IgD-negative memory B cell (primary cell): Measurements from ENCODE around the gene PAPOLB. TPM values are rescaled to one million over a fixed set of nuclear protein-coding genes. Genes with fewer than 3 reads are reported as not detected.

ENCODE experiments used
- H3K27ac Mint-ChIP-seq, 3 donors: one replicate each; pipeline ENCODE4 v1.8.0; 2020 to 2022; ENCODE audit warnings: mild to moderate bottlenecking in 3 of 3, mixed read lengths in 3 of 3, moderate library complexity in 1 of 3
- H3K27me3 Mint-ChIP-seq: one replicate; pipeline ENCODE4 v1.8.0; 2021; ENCODE audit warnings: mixed read lengths
- H3K36me3 Mint-ChIP-seq: one replicate; pipeline ENCODE4 v1.8.0; 2020; ENCODE audit warnings: mild to moderate bottlenecking, mixed read lengths
- H3K4me1 Mint-ChIP-seq, 3 donors: one replicate each; pipeline ENCODE4 v1.8.0; 2020 to 2022; ENCODE audit warnings: mixed read lengths in 3 of 3, mild to moderate bottlenecking in 1 of 3
- H3K4me3 Mint-ChIP-seq, 4 donors: one replicate each; pipeline ENCODE4 v1.8.0; 2020 to 2022; ENCODE audit warnings: mild to moderate bottlenecking in 4 of 4, mixed read lengths in 4 of 4, moderate library complexity in 3 of 4
- H3K9me3 Mint-ChIP-seq, 3 donors: one replicate each; pipeline ENCODE4 v1.8.0; 2020 to 2021; ENCODE audit warnings: mixed read lengths in 3 of 3, mild to moderate bottlenecking in 1 of 3
- polyA plus RNA-seq: library from polyadenylated mRNA; unstranded; fragments of 300-500 nt; fragmentation: Illumina TruSeq; gene quantifications from one replicate; pipeline ENCODE4 v1.2.3, GENCODE V29; 2021

Gene PAPOLB
- polyA plus RNA-seq, 1 donor from 2014 or later = not detected

DNA sequence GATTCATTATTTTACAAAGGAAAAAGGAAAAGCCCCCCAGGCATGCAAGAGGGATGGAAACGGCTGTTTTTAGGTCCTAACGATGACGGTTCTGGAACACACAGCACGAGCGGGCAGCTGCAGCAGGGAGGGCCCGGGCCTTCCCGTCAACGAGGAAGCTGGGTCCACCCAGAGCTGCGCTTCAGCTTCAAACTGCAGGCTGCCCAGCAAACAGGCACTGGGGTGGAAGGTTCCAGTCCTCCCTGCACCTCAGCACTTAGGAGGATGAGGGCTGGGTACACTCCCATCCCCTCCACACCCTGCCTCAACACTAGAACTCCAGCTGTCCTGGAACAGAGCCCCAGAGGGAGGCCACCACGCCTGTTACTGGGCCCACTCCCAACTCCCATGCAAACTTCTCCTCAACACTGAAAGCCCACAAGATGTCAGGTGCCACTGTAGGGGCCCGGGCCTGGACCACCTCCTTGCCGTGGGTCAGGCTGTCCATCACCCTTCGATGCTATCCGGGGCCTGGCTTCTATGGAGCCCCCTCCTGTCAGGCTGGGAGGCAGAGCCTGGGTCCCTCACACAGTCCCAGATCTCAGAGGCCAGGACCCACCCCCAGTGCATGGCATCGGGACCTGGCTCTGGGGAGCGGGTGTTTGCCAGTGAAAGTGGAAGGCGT lies 33.0 kb downstream of the PAPOLB start:
- Mint-ChIP-seq H3K4me3 (no peak overlapping the region), H3K27ac (no peak overlapping the region), H3K36me3 (no peaks in the 10 kb centered on the region), H3K4me1 (peaks cover 0 to 2% (median 0%) of the 10 kb centered on the region in 3 donors), H3K27me3 (peaks cover 5% of the 10 kb centered on the region), H3K9me3 (peaks cover 0 to 1% (median 0%) of the 10 kb centered on the region in 3 donors)

DNA sequence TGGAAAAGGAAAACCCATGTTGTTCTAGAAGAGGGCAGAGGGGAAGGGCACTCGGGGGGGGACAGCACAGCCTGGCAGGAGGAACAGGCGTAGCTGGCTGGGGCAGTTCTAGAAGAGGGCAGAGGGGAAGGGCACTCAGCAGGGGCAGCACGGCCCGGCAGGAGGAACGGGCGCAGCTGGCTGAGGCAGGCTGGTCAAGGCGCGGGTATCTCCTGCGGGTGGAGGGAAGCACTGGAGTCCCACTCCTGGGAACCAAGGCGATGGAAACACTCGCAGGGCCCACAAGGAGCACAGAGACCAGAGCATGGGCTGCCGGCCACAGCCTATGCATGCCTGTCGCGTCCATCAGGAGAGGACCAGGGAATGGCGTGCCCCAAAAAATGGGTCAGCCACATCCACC lies 36.7 kb downstream of the PAPOLB start:
- Mint-ChIP-seq H3K27ac (no peak overlapping the region), H3K4me3 (no peak overlapping the region), H3K36me3 (no peaks in the 10 kb centered on the region)

DNA sequence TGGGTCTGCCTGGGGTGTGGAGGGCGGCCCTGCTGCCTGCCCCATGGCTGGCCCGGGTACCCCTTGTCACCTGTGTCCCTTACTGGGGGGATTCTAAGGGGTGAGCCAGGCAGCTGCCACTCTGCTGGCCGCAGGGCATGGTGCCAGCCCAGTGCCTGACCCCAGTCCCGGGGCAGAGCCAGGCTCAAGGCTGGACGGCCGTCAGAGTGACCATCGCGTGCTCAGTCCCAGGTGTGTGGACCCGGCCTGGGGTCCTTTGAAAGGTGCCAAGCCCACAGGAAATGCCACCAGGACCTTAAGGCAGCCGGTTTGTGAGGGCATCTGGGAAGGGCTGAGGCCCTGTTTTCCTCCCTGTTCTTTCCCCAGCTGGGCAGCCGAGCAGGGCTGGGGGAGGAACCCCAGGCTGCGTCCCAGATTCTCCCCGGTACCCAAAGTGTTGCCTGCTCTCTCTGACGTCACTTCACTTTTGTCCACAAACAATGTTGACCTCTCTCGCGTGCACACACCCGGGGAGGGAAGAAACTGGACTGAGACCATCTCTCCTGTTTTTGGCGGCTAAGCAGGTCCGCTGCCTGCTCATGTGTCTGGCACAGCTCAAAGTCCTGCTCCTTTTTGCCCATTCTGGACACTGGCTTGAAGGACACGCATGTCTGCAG lies 37.6 kb downstream of the PAPOLB start:
- no peak overlapping the region for H3K27ac Mint-ChIP-seq
- no peaks in the 10 kb centered on the region for H3K4me1 Mint-ChIP-seq
- no peaks in the 10 kb centered on the region for H3K36me3 Mint-ChIP-seq
- no peak overlapping the region for H3K4me3 Mint-ChIP-seq
- peaks cover 8% of the 10 kb centered on the region for H3K27me3 Mint-ChIP-seq
- peaks cover 0 to 1% (median 0%) of the 10 kb centered on the region in 3 donors for H3K9me3 Mint-ChIP-seq

More for the DNA sequence above, 36.7 kb downstream of the PAPOLB start:
- Mint-ChIP-seq H3K27me3 (peaks cover 6% of the 10 kb centered on the region), H3K9me3 (peaks cover 0 to 1% (median 0%) of the 10 kb centered on the region in 3 donors), H3K4me1 (no peaks in the 10 kb centered on the region)

DNA sequence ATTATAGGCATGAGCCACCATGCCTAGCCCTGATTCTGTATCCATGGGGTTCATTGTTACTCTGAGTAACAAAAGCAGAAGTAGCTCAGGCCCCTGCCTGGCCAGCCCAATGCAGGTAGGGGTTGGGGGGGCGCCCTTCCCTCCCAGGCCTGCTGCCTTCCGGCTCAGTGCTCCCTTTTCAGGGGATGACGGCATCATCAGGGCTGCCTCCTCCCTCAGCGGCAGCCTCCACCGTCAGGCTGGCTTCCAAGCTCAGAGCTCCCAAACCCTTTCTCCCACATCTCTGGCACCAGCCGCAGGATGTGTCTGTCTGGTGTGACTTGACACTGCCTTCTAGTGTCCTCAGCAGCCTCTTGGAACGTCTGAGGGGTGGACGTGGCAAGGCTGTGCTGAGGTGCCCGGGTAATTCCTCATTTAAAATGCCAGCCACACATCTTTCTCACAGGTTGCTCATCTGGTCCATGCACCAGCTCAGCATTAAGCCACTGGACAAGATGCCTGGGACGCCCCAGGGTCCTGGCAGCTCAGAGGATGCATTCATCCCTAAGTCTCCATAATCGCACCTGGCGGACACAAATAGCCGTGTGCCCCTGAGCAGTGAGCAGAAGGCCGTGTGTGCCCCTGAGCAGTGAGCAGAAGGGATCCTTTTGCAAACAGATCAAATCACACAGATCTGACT lies 38.2 kb downstream of the PAPOLB start:
- Mint-ChIP-seq H3K4me3 (no peak overlapping the region), H3K9me3 (peaks cover 0 to 1% (median 0%) of the 10 kb centered on the region in 3 donors), H3K27ac (no peak overlapping the region), H3K4me1 (no peaks in the 10 kb centered on the region), H3K27me3 (peaks cover 9% of the 10 kb centered on the region), H3K36me3 (no peaks in the 10 kb centered on the region)

DNA sequence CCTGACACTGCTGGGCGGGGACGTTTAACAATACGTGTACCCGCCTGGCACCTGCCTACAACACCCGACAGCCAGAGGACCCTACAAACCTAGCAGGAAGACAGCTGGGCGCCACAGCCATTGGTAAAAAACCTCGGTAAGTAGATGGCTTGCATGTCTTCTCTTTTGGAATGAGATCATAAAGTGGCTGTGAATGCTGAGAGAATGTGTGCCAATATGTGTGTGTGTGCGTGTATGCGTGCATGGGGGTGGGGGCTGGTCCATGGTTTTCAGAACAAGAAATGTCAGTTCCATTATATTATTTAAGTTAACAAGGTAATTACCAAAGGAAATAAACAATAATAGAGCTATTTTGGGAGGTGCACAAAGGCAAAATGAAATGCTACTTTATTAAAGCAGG lies 39.2 kb downstream of the PAPOLB start:
- H3K4me1 Mint-ChIP-seq = no peaks in the 10 kb centered on the region

DNA sequence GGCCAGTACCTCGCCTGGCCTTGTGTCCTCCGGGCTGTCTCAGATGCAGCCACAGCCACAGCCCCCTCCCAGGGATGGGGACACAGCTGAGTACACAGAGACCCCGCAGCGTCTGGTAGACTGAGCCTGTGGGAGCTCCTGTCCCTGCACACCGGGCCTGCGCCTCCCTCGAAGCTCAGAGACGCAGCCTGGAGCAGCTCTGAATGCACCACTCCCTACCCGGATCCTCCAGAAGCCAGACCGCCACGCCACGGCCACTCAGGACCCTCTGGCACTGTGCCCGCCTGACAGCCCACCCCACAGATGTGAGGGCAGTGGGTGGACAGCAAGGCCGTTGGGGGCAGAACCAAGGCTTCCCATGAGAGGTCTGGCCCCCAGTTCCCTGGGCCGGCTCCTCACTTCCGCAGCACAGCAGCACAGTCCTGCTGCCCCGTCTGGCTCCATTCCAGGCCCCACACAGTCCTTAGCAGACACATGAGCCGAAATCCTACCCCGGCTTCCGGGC lies 40.8 kb downstream of the PAPOLB start:
- H3K4me1 Mint-ChIP-seq = no peaks in the 10 kb centered on the region
- H3K27me3 Mint-ChIP-seq = peaks cover 11% of the 10 kb centered on the region
- peaks cover 0 to 1% (median 0%) of the 10 kb centered on the region in 3 donors for H3K9me3 Mint-ChIP-seq
- no peak overlapping the region for H3K27ac Mint-ChIP-seq
- H3K4me3 Mint-ChIP-seq = no peak overlapping the region
- no peaks in the 10 kb centered on the region for H3K36me3 Mint-ChIP-seq

More for the DNA sequence above, 39.2 kb downstream of the PAPOLB start:
- Mint-ChIP-seq H3K27ac (no peak overlapping the region), H3K9me3 (peaks cover 0 to 1% (median 0%) of the 10 kb centered on the region in 3 donors), H3K36me3 (no peaks in the 10 kb centered on the region), H3K27me3 (peaks cover 9% of the 10 kb centered on the region), H3K4me3 (no peak overlapping the region)

DNA sequence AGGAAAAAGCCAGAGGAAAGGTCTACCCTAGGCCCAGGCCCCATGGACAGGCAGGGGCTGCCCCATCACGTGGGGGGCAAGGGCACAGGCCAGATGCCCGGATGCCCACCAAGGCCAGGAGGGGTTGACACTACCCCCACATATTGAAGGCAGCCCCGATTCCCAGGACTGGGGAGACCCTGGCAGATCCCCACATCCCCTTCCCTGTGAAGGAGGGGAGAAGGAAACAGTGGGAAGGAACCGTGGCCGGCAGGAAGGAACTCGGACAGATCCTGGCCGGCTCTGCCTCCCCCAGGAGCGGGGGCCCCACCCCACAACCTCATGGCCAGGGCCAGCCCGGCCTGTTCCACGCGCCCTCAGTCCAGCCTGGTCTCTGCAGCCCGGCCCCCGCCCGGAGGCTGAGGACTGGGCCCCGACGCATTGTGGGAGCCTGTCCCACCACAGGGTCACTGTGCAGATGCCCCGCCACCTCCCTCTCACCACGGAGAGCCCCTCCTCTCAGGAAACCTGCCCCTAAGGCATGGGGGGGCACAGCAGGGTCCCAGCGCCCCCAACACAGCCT lies 41.3 kb downstream of the PAPOLB start:
- peaks cover 11% of the 10 kb centered on the region for H3K27me3 Mint-ChIP-seq
- no peaks in the 10 kb centered on the region for H3K4me1 Mint-ChIP-seq
- H3K4me3 Mint-ChIP-seq = no peak overlapping the region
- no peaks in the 10 kb centered on the region for H3K9me3 Mint-ChIP-seq
- no peaks in the 10 kb centered on the region for H3K36me3 Mint-ChIP-seq
- no peak overlapping the region for H3K27ac Mint-ChIP-seq

DNA sequence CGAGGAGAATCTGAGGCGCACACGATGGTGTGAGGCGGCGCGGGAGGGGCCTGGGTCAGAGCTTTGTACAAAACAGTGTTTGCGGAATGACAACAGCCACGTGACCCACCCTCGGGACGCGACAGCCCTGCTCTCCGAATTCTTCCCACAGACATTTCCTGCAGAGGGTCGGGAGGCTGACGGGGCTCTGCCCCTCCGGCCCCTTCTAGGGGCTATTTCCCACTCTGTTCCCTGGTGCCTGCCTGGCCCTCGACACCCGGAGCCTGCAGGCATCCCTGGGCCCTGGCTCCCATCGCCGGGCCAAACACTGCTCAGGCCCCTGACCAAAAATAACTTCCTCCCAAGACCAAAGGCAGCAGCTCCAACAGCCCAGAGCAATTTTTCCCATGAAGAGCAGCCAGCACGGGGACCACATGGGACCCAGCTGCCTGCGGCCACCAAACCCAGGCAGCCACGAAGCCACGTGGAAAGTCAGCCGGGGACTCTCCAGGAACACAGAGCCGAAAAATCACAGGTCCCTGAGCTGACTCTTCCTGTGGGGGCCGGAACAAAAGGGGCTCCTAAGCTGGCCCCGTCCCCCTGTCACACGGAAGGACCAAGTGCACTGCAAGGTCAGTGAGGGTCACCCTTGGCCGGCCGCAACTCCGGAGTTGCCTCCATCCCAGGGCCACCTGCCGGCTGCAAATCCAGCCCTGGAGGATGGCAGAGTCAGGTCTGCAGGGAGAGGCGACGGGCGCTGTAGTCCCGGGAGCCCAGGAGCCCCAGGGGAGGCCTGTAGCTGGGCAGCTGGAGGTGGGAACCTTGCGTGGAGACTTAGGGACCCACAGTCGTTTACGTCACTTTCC lies 42.0 kb downstream of the PAPOLB start:
- Mint-ChIP-seq H3K4me1 (no peaks in the 10 kb centered on the region), H3K4me3 (no peak overlapping the region), H3K9me3 (no peaks in the 10 kb centered on the region), H3K27ac (no peak overlapping the region), H3K36me3 (no peaks in the 10 kb centered on the region), H3K27me3 (peaks cover 13% of the 10 kb centered on the region)

DNA sequence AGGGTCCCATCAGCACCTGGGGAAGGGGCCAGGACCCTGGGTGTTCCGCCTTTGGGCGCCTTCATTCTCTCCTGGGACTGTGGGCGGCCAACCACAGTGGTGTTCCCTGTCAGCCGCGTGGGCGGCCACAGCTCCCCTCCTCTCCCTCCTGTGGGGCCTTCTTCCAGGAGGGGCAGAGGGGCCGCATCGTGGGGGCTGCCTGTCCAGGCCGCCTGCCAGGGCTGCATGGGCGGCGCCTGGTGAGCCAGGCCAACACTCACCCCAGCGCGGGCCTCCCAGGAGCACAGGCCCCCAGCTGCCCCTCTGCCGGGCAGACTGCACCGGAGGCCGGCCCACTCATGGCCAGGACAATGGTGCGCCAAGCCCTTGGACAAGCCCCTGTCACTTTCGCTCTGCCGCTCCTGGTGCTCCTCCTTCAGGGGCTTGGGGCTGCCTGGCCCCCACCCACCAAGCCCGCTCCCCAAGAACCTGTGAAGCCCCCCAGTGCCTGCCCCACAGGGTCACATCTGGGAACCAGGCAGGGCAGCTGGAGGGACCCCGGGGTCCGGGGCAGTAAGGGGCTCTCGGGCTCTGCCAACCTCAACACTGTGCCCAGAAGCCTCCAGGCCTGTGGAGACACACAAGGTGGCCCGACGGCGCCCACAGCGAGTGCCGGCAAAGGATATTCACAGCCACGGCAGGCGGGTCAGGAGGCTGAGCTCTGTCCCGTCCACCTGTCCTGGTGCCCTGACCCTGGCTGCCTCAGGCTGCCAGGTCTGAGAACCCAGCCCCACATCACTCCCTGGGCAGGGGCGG lies 43.6 kb downstream of the PAPOLB start:
- H3K27me3 Mint-ChIP-seq = peaks cover 24% of the 10 kb centered on the region
- H3K27ac Mint-ChIP-seq = no peak overlapping the region
- H3K36me3 Mint-ChIP-seq = peaks cover 3% of the 10 kb centered on the region
- H3K4me3 Mint-ChIP-seq = no peak overlapping the region
- no peaks in the 10 kb centered on the region for H3K4me1 Mint-ChIP-seq
- peaks cover 0 to 2% (median 0%) of the 10 kb centered on the region in 3 donors for H3K9me3 Mint-ChIP-seq

DNA sequence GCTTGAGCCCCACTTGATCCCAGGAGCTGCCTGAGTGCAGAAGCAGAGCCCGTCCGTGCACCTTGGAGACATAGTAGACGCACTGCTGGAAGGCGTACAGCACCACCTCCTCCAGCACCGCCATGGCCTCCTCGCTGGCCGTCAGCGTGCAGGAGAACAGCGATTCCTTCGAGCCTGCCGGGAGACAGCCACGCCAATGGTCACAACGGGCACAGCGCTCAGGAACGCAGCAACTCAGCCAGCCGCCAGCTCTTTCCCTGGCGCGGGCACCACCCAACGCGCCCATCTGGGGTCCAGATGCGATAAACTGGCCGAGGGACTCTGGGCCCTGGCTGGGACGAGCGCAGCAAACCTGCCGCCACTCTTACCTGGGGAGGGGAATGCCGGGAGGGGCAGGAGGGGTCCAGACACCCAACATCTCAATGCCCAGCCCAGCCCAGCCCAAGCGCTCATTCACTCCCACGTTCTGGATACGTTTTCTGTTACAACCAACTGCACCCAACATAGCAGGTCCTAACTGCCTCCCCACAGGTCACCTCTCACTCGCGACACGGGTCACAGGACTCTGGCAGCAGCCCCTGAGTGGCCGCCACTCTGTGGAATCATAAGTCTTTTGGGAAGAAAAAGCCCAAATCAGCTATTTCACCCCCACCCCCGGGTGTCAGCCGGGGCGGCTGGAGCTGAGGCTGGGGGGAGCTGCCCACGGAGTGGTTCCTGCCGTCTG lies 44.5 kb downstream of the PAPOLB start:
- Mint-ChIP-seq H3K27me3 (peaks cover 30% of the 10 kb centered on the region), H3K36me3 (peaks cover 4% of the 10 kb centered on the region), H3K4me1 (peaks cover 0 to 1% (median 0%) of the 10 kb centered on the region in 3 donors), H3K27ac (no peak overlapping the region), H3K9me3 (peaks cover 2 to 6% (median 2%) of the 10 kb centered on the region in 3 donors), H3K4me3 (no peak overlapping the region)

DNA sequence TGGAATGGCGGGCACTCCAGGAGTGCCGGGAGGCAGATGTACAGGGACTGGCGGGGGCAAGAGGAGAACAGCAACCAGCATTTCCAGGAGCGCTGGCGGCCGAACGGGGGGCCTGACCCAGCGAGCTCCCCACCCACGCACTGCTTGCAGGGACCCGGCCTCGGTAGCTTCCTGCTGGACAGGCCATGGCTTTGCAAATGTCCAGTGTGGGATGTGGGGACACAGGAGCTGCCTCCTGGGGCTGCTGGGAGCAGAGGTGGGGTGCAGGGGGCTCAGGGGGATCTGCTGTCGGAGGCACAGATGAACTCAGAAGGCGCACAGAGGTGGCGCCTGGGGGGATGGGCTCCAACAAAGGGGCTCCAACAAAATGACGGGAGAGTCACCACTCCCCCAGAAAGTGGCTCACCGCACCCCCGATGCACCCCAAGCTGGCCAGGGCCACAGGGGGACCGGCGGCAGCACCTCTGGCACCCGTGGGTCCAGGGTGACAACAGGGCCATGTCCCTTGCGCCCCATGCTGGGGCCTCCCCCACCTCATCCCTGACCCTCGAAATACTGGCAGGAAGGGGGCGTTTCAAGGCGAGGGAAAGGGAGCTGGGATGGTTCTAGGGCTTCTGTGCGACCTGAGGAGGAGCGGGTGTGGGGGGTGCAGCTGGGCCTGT lies 45.3 kb downstream of the PAPOLB start:
- H3K4me3 Mint-ChIP-seq = no peak overlapping the region
- peaks cover 2 to 6% (median 2%) of the 10 kb centered on the region in 3 donors for H3K9me3 Mint-ChIP-seq
- H3K27me3 Mint-ChIP-seq = peaks cover 27% of the 10 kb centered on the region
- H3K4me1 Mint-ChIP-seq = peaks cover 0 to 1% (median 0%) of the 10 kb centered on the region in 3 donors
- H3K36me3 Mint-ChIP-seq = peaks cover 4% of the 10 kb centered on the region
- H3K27ac Mint-ChIP-seq = no peak overlapping the region

DNA sequence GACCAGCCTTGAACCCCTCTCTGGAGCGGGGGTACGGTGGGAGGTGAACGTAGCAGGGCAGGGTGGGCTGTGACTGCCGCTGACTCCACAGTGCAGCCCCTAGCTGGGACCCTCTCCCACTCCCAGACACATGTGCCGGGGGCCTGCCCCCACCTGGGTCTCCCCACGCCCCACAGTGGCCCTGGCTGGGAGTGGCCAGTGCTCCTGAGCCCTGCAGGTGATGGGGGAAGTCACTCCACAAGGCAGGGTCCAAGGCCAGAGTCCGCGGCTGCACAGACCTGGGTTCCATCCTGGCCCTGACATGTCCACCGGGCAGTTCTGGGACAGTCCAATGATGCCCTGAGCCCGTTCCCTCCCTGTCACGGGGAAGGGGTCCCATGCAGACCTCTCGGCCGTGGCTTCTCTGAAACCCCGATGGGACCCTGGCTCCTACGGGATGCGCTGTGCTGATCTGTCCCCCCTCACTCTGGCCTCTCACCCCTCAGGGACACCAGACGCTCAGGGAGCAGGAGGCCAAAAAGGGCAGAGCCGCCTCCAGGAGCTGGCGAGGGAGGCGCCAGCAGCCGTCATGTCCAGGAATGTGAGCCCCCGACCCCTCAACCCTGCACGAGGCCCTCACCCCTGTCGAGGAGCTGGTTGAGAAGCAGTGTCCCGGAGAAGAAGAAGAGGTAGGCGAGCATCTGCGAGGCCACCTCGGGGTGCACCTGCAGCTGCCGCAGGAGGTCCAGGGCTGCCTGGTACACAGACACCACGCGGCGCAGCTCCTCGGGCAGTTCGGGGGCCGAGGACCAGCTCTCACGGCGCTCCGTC lies 46.0 kb downstream of the PAPOLB start:
- peaks cover 4% of the 10 kb centered on the region for H3K36me3 Mint-ChIP-seq
- peaks cover 2 to 6% (median 2%) of the 10 kb centered on the region in 3 donors for H3K9me3 Mint-ChIP-seq
- H3K27ac Mint-ChIP-seq = no peak overlapping the region
- H3K4me3 Mint-ChIP-seq = no peak overlapping the region
- peaks cover 31% of the 10 kb centered on the region for H3K27me3 Mint-ChIP-seq
- peaks cover 0 to 1% (median 0%) of the 10 kb centered on the region in 3 donors for H3K4me1 Mint-ChIP-seq
